CD4-positive, alpha-beta T cell treated with Interleukin-6 for 4 hours (primary cell): Measurements from ENCODE around the gene SAMD8.

Experiments used
- DNase-seq: peaks from one replicate; pipeline ENCODE4 v3.0.0-alpha.2; 2020; ENCODE audit warnings: mixed read lengths

Gene SAMD8

DNA sequence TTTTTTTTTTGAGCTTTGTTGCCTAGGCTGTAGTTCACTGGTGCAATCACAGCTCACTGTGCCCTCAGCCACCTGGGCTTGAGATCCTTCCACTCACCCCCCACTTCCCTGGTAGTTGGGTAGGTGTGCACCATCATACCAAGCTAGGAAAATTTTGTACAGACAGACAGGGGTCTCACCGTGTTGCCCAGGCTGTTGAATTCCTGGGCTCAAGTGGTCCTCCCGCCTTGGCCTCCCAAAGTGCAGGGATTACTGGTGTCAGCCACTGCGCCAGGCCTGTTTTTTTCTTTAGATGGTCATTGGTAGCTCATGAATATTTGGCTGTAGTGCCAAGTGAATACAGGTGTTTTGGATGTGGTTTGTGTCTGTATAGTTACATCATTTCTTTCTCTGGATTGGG is 116.8 kb downstream of the SAMD8 start:
- DNase-seq, result no peak

DNA sequence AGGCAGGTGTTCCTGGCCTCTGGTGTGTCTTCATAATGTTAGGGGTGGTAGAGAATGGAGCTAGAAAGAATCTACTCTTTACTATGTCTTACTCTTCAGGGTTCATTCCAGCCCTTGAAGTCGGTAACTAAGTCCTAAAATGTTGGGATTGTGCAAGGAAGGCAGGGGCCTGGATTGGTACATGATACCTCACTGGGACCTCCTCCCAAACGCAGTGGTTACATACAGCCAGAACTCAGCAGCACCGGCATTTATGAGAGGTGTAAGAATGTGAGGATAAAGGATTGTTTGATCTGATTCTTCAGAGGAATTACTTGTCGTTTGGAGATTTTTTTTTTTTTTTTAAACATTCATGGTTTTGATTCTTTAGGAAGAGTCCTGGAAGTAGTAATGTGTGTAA is 117.4 kb downstream of the SAMD8 start:
- DNase-seq, result no peak

DNA sequence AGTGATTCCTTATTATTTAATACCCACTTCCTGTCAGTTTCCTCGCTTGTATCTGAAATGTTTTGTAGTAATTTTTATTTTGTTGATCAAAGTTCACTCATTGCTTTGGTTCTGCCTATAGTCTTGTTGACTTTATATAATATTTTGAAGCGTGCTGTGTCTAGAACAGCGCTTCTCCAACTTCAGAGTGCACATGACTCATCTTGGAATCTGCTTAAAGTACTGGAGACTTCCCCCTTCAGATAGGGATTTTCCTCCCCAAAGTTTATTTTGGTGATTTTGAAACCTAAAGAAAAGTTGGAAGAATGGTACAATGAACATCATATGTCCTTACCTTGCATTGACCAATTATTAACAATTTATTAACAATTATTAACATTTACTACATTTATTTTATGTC is 118.5 kb downstream of the SAMD8 start:
- no peak for DNase-seq

DNA sequence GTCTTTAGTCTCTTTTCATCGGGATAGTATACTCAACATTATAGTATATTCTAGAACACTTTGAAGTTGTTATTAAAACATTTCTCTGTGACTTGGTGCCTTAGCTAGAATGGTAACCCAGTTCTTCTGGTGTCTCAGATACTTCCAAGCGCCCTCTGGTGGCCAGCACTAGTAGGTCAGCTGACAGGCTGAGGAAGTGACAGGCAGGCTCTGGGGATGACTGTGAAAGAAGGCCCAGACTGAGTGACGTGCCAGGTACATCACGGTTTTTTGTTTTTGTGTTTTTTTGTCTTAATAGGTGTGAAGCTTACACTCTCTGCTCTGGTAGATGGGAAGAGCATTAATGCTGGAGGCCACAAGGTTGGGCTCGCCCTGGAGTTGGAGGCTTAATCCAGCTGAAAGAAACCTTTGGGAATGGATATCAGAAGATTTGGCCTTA is 119.2 kb downstream of the SAMD8 start:
- DNase-seq, result peak; percentile 94
